Measurements from ENCODE around the gene GPSM1. TPM values are rescaled to one million over a fixed set of nuclear protein-coding genes. Genes with fewer than 3 reads are reported as not detected.

Gene GPSM1
- total RNA-seq, 1 experiment from 2014 or later: 92.9 TPM

Other genes with a start within 250 kb of the GPSM1 start
- gene NACC2, start 232.2 kb upstream of the GPSM1 start, total RNA-seq (2014; rRNA removed; shearing (Covaris generic)): 34.2 and 41.6 TPM in 2 replicates
- 70.4 and 81.1 TPM in 2 replicates for gene TMEM250, start 208.7 kb upstream of the GPSM1 start, total RNA-seq (2014; rRNA removed; shearing (Covaris generic))
- gene LHX3, start 122.4 kb upstream of the GPSM1 start, total RNA-seq (2014; rRNA removed; shearing (Covaris generic)): not detected in 2 replicates
- 33.9 and 39.7 TPM in 2 replicates for gene QSOX2, start 81.7 kb upstream of the GPSM1 start, total RNA-seq (2014; rRNA removed; shearing (Covaris generic))
- gene CCDC187, start 23.4 kb upstream of the GPSM1 start, total RNA-seq (2014; rRNA removed; shearing (Covaris generic)): 0.05 and 0.07 TPM in 2 replicates
- gene DNLZ, start 36.2 kb downstream of the GPSM1 start, total RNA-seq (2014; rRNA removed; shearing (Covaris generic)): 40.1 and 84.2 TPM in 2 replicates
- 0.95 and 1.1 TPM in 2 replicates for gene CARD9, start 46.1 kb downstream of the GPSM1 start, total RNA-seq (2014; rRNA removed; shearing (Covaris generic))
- 16.9 and 23.8 TPM in 2 replicates for gene SNAPC4, start 72.6 kb downstream of the GPSM1 start, total RNA-seq (2014; rRNA removed; shearing (Covaris generic))
- gene ENTR1, start 83.1 kb downstream of the GPSM1 start, total RNA-seq (2014; rRNA removed; shearing (Covaris generic)): 99.2 and 148 TPM in 2 replicates
- gene PMPCA, start 83.1 kb downstream of the GPSM1 start, total RNA-seq (2014; rRNA removed; shearing (Covaris generic)): 135 and 169 TPM in 2 replicates
- gene INPP5E, start 112.3 kb downstream of the GPSM1 start, total RNA-seq (2014; rRNA removed; shearing (Covaris generic)): 16.6 and 17.6 TPM in 2 replicates
- 35.0 and 46.3 TPM in 2 replicates for gene SEC16A, start 155.5 kb downstream of the GPSM1 start, total RNA-seq (2014; rRNA removed; shearing (Covaris generic))
- gene NOTCH1, start 218.5 kb downstream of the GPSM1 start, total RNA-seq (2014; rRNA removed; shearing (Covaris generic)): 22.2 and 23.3 TPM in 2 replicates